ENCODE results near the gene AHSP.

- no peak for TF ChIP-seq EZH2 (IDR thresholded peaks at IDR 0.05; ENCODE audit: borderline replicate concordance, low read length)
- TF ChIP-seq, protein P1, sequence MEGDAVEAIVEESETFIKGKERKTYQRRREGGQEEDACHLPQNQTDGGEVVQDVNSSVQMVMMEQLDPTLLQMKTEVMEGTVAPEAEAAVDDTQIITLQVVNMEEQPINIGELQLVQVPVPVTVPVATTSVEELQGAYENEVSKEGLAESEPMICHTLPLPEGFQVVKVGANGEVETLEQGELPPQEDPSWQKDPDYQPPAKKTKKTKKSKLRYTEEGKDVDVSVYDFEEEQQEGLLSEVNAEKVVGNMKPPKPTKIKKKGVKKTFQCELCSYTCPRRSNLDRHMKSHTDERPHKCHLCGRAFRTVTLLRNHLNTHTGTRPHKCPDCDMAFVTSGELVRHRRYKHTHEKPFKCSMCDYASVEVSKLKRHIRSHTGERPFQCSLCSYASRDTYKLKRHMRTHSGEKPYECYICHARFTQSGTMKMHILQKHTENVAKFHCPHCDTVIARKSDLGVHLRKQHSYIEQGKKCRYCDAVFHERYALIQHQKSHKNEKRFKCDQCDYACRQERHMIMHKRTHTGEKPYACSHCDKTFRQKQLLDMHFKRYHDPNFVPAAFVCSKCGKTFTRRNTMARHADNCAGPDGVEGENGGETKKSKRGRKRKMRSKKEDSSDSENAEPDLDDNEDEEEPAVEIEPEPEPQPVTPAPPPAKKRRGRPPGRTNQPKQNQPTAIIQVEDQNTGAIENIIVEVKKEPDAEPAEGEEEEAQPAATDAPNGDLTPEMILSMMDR (conservative IDR thresholded peaks at IDR 0.05 in 1 of 2, IDR thresholded peaks at IDR 0.05 in 1 of 2; ENCODE audit: extremely low read depth in 1 of 2, insufficient read depth in 1 of 2, low read depth in 1 of 2, low read length in 2 of 2): no peak
These were observed 9.8 kb upstream of the AHSP start for GRCh38 chr16:31517800-31518402.
